SK-N-SH treated with all-trans-retinoic acid at 6 μM for 48 hours (cell line): Measurements from ENCODE around the gene SMYD3.

Source experiments
- ATAC-seq: fragments of 200-7000 bp; cut with Tn5 transposase; 3 replicates; pipeline ENCODE4 v1.9.1; 2020; ENCODE audit warnings: mild to moderate bottlenecking, moderate library complexity
- ARNTL ChIP-seq: fragments of 450-650 bp; formaldehyde crosslinking; IDR thresholded peaks from 2 replicates; pipeline ENCODE4 v1.5.0; 2020; ENCODE audit warnings: low read depth, mild to moderate bottlenecking, moderate library complexity, borderline replicate concordance
- BACH2 ChIP-seq: fragments of 250-450 bp; sonication (Bioruptor Pico); IDR thresholded peaks from 2 replicates; pipeline ENCODE4 v1.9.0; 2021; ENCODE audit warnings: mild to moderate bottlenecking, borderline replicate concordance
- CSDC2 ChIP-seq: fragments of 250-450 bp; sonication (Bioruptor Pico); IDR thresholded peaks from 2 replicates; pipeline ENCODE4 v1.5.0; 2020; ENCODE audit warnings: mild to moderate bottlenecking, moderate library complexity
- CSRNP3 ChIP-seq: fragments of 250-450 bp; sonication (Bioruptor Pico); IDR thresholded peaks from 2 replicates; pipeline ENCODE4 v1.5.1; 2021; ENCODE audit warnings: mild to moderate bottlenecking, moderate library complexity
- GLIS3 ChIP-seq: fragments of 250-450 bp; sonication (Bioruptor Pico); IDR thresholded peaks from 2 replicates; pipeline ENCODE4 v1.5.0; 2020; ENCODE audit warnings: mild to moderate bottlenecking, moderate library complexity
- ISL1 ChIP-seq: fragments of 250-450 bp; sonication (Bioruptor Pico); IDR thresholded peaks from 2 replicates; pipeline ENCODE4 v2.1.2; 2022; ENCODE audit warnings: mild to moderate bottlenecking, moderate library complexity
- OSR1 ChIP-seq: fragments of 250-450 bp; sonication (Bioruptor Pico); IDR thresholded peaks from 2 replicates; pipeline ENCODE4 v1.8.0; 2022; ENCODE audit warnings: moderate library complexity, mild to moderate bottlenecking, inconsistent platforms
- PATZ1 ChIP-seq: fragments of 250-450 bp; sonication (Bioruptor Pico); IDR thresholded peaks from 2 replicates; pipeline ENCODE4 v1.8.0; 2020; ENCODE audit warnings: mild to moderate bottlenecking, moderate library complexity, borderline replicate concordance
- PPARA ChIP-seq: fragments of 250-450 bp; sonication (Bioruptor Pico); IDR thresholded peaks from 2 replicates; pipeline ENCODE4 v1.5.0; 2020; ENCODE audit warnings: mild to moderate bottlenecking, borderline replicate concordance
- RARB ChIP-seq: fragments of 250-450 bp; sonication (Bioruptor Pico); IDR thresholded peaks from 2 replicates; pipeline ENCODE4 v1.8.0; 2021; ENCODE audit warnings: mild to moderate bottlenecking, moderate library complexity
- SNAI2 ChIP-seq: fragments of 250-450 bp; sonication (Bioruptor Pico); IDR thresholded peaks from 2 replicates; pipeline ENCODE4 v1.5.0; 2020; ENCODE audit warnings: mild to moderate bottlenecking, moderate library complexity
- TCF4 ChIP-seq: fragments of 250-450 bp; sonication (Bioruptor Pico); IDR thresholded peaks from 2 replicates; pipeline ENCODE4 v1.8.0; 2021; ENCODE audit warnings: mild to moderate bottlenecking, moderate library complexity, borderline replicate concordance
- TOX ChIP-seq: fragments of 250-450 bp; sonication (Bioruptor Pico); IDR thresholded peaks from 2 replicates; pipeline ENCODE4 v1.8.0; 2021; ENCODE audit warnings: mild to moderate bottlenecking, moderate library complexity, borderline replicate concordance
- ZC3H10 ChIP-seq: fragments of 250-450 bp; sonication (Bioruptor Pico); IDR thresholded peaks from 2 replicates; pipeline ENCODE4 v1.5.1; 2021; ENCODE audit warnings: mild to moderate bottlenecking, moderate library complexity
- ZFP3 ChIP-seq: fragments of 250-450 bp; sonication (Bioruptor Pico); IDR thresholded peaks from 2 replicates; pipeline ENCODE4 v1.5.0; 2020; ENCODE audit warnings: mild to moderate bottlenecking, moderate library complexity
- ZFP30 ChIP-seq: fragments of 450-650 bp; formaldehyde crosslinking; IDR thresholded peaks from 2 replicates; pipeline ENCODE4 v1.5.0; 2022; ENCODE audit warnings: mild to moderate bottlenecking, moderate library complexity
- ZNF565 ChIP-seq: fragments of 450-650 bp; formaldehyde crosslinking; conservative IDR thresholded peaks from 2 replicates; pipeline ENCODE4 v1.5.0; 2020; ENCODE audit warnings: low read depth, mild to moderate bottlenecking, moderate library complexity
- ZNF70 ChIP-seq: fragments of 450-650 bp; formaldehyde crosslinking; IDR thresholded peaks from 2 replicates; pipeline ENCODE4 v1.5.0; 2020; ENCODE audit warnings: mild to moderate bottlenecking, moderate library complexity
- TF ChIP-seq, protein P1 (sequence below): fragments of 250-450 bp; sonication (Bioruptor Pico); IDR thresholded peaks from 2 replicates; pipeline ENCODE4 v1.5.1; 2020; ENCODE audit warnings: low read depth, mild to moderate bottlenecking, moderate library complexity
- TF ChIP-seq, protein P2 (sequence below): fragments of 250-450 bp; sonication (Bioruptor Pico); IDR thresholded peaks from 2 replicates; pipeline ENCODE4 v1.8.0; 2021; ENCODE audit warnings: low read depth, mild to moderate bottlenecking, moderate library complexity, borderline replicate concordance
- TF ChIP-seq, protein P3 (sequence below): fragments of 250-450 bp; sonication (Bioruptor Pico); IDR thresholded peaks from 2 replicates; pipeline ENCODE4 v1.5.0; 2020; ENCODE audit warnings: mild to moderate bottlenecking, moderate library complexity

Gene SMYD3

GRCh38 chr1:246397046-246397445, 110.0 kb downstream of the SMYD3 start:
- TF ChIP-seq GLIS3 (CRISPR knock-in tag), result no peak
- TF ChIP-seq, protein P1, sequence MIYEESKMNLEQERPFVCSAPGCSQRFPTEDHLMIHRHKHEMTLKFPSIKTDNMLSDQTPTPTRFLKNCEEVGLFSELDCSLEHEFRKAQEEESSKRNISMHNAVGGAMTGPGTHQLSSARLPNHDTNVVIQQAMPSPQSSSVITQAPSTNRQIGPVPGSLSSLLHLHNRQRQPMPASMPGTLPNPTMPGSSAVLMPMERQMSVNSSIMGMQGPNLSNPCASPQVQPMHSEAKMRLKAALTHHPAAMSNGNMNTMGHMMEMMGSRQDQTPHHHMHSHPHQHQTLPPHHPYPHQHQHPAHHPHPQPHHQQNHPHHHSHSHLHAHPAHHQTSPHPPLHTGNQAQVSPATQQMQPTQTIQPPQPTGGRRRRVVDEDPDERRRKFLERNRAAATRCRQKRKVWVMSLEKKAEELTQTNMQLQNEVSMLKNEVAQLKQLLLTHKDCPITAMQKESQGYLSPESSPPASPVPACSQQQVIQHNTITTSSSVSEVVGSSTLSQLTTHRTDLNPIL (CRISPR knock-in tag), result no peak
- no peak for TF ChIP-seq TCF4
- TF ChIP-seq ZNF565, result no peak
- TF ChIP-seq BACH2 (CRISPR knock-in tag), result no peak
- TF ChIP-seq ZC3H10 (CRISPR knock-in tag), result no peak
- TF ChIP-seq OSR1, result no peak
- TF ChIP-seq, protein P2, sequence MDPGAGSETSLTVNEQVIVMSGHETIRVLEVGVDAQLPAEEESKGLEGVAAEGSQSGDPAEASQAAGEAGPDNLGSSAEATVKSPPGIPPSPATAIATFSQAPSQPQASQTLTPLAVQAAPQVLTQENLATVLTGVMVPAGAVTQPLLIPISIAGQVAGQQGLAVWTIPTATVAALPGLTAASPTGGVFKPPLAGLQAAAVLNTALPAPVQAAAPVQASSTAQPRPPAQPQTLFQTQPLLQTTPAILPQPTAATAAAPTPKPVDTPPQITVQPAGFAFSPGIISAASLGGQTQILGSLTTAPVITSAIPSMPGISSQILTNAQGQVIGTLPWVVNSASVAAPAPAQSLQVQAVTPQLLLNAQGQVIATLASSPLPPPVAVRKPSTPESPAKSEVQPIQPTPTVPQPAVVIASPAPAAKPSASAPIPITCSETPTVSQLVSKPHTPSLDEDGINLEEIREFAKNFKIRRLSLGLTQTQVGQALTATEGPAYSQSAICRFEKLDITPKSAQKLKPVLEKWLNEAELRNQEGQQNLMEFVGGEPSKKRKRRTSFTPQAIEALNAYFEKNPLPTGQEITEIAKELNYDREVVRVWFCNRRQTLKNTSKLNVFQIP (CRISPR knock-in tag), result no peak
- TF ChIP-seq SNAI2, result no peak
- TF ChIP-seq PPARA (CRISPR knock-in tag), result no peak
- no peak for TF ChIP-seq RARB
- no peak for TF ChIP-seq PATZ1
- no peak for TF ChIP-seq ISL1
- TF ChIP-seq TOX (CRISPR knock-in tag), result no peak
- TF ChIP-seq ZNF70 (CRISPR knock-in tag), result no peak
- TF ChIP-seq, all 23 proteins: peak for 0
- no peak for ATAC-seq

DNA sequence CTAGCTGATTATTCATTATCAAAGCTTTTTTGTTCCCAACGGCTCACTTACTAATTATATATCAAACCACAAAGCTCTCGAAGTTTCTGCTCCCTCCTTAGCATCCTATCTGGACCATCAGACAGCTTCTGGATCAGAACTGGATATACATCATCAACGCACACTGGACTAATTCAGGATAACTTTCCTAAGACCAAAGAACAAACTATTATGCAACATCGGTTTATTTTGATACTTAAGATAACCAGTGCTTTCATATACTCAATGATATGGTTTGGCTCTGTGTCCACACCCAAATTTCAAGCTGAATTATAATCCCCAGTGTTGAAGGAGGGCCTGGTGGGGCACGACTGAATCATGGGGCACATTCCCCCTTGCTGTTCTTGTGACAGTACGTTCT, 110.8 kb downstream of the SMYD3 start:
- no peak for ATAC-seq
- TF ChIP-seq ZFP30 (CRISPR knock-in tag), result no peak
- no peak for TF ChIP-seq ISL1
- TF ChIP-seq PATZ1, result no peak
- TF ChIP-seq, protein P1 (CRISPR knock-in tag), result no peak
- no peak for TF ChIP-seq SNAI2
- no peak for TF ChIP-seq ZFP3 (CRISPR knock-in tag)
- TF ChIP-seq PPARA (CRISPR knock-in tag), result no peak
- no peak for TF ChIP-seq ZC3H10 (CRISPR knock-in tag)
- TF ChIP-seq ZNF565, result no peak
- TF ChIP-seq, protein P3, sequence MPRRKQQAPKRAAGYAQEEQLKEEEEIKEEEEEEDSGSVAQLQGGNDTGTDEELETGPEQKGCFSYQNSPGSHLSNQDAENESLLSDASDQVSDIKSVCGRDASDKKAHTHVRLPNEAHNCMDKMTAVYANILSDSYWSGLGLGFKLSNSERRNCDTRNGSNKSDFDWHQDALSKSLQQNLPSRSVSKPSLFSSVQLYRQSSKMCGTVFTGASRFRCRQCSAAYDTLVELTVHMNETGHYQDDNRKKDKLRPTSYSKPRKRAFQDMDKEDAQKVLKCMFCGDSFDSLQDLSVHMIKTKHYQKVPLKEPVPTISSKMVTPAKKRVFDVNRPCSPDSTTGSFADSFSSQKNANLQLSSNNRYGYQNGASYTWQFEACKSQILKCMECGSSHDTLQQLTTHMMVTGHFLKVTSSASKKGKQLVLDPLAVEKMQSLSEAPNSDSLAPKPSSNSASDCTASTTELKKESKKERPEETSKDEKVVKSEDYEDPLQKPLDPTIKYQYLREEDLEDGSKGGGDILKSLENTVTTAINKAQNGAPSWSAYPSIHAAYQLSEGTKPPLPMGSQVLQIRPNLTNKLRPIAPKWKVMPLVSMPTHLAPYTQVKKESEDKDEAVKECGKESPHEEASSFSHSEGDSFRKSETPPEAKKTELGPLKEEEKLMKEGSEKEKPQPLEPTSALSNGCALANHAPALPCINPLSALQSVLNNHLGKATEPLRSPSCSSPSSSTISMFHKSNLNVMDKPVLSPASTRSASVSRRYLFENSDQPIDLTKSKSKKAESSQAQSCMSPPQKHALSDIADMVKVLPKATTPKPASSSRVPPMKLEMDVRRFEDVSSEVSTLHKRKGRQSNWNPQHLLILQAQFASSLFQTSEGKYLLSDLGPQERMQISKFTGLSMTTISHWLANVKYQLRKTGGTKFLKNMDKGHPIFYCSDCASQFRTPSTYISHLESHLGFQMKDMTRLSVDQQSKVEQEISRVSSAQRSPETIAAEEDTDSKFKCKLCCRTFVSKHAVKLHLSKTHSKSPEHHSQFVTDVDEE, result no peak
- no peak for TF ChIP-seq OSR1

DNA sequence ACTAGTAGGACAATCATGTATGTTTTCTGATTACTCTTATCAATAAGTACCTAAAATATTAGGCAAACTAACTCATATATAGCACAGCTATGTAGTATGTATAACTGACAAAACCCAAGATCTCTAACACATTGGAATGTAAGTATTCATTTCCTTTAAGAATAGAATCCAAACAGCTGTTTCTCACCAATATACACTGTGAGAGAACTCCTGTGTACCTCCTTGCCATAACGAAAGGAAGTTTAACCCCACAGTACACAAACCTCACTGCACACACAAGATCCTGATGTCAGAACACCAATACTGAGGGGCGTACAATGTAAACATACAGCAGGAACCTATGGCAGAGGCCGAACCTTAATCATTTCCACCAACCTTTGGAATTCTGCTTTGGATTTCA, 113.0 kb downstream of the SMYD3 start:
- ATAC-seq, result no peak
- TF ChIP-seq CSDC2 (no peak), ZNF70 (CRISPR knock-in tag) (no peak), ARNTL (CRISPR knock-in tag) (no peak), OSR1 (no peak), CSRNP3 (CRISPR knock-in tag) (no peak), ZFP3 (CRISPR knock-in tag) (no peak), ZNF565 (no peak), PATZ1 (no peak), TOX (CRISPR knock-in tag) (no peak)
- TF ChIP-seq, protein P1 (CRISPR knock-in tag), result no peak
